HG03066 (cell line): ENCODE results near the gene SNX8.
A peak's percentile ranks its signal among the peaks of the same experiment; 100 is the strongest.

Source experiments
- ATAC-seq: cut with Tn5 transposase; IDR thresholded peaks from one replicate; pipeline ENCODE4 v1.9.1; 2021; ENCODE audit warnings: low read depth; ENCODE audit not compliant: unreplicated experiment

The SNX8 gene

DNA sequence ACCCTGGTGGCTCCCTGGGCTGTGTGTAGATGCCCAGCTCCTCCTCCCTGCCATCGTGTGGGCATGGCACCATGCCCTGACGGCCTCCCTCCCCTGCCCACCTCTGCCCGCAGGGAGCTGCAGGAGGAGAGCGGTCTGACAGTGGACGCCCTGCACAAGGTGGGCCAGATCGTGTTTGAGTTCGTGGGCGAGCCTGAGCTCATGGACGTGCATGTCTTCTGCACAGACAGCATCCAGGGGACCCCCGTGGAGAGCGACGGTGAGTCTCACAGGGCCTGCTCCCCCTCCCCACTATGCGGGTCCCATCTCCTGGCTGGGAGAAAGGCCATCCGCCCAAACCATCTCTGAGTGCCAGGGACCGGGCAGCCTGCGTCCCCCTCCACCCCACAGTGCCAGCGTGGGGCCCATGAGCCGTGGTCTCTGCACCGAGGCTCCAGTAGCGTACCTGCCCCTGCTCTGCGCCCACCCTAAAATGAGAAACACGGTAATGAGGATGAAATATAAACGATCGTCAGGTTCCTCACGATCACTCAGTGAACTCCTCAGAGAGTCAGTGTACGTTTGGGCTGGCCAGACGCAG lies 64.4 kb downstream of the SNX8 start:
- no peak for ATAC-seq

DNA sequence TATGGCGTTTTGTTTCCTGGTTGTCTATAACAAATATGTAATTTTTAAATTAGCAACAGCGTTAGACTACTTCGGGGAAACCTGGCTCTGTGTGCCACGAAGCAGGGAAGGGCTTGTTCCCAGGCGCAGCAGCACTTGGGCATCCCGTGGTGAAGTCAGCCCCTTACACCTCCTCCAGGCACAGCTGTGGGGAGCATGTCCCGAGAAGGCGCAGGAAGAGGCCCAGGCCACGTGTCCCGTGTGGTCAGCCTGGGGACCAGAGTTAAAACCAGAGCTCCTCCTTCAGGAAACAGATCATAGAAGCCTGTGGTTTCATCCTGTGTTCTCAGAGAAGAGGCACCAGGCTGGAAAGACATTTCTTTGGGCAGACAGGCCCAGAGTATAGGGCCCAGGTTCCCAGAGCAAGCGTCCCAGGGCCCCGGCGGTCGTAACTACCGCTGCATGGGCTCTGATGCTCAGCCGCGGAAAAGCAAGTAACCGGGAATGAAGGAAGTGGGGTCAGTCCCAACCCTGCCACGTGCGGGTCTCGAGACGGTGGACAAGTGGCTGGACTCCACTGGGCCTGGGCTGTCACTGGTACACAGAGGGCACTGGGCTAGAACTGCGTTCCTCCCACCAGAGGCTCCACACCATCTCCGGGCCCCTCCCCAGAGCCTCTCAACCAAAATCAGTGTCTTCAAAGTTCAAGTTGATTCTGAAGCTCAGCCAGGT lies 65.1 kb downstream of the SNX8 start:
- peak; percentile 55 for ATAC-seq

DNA sequence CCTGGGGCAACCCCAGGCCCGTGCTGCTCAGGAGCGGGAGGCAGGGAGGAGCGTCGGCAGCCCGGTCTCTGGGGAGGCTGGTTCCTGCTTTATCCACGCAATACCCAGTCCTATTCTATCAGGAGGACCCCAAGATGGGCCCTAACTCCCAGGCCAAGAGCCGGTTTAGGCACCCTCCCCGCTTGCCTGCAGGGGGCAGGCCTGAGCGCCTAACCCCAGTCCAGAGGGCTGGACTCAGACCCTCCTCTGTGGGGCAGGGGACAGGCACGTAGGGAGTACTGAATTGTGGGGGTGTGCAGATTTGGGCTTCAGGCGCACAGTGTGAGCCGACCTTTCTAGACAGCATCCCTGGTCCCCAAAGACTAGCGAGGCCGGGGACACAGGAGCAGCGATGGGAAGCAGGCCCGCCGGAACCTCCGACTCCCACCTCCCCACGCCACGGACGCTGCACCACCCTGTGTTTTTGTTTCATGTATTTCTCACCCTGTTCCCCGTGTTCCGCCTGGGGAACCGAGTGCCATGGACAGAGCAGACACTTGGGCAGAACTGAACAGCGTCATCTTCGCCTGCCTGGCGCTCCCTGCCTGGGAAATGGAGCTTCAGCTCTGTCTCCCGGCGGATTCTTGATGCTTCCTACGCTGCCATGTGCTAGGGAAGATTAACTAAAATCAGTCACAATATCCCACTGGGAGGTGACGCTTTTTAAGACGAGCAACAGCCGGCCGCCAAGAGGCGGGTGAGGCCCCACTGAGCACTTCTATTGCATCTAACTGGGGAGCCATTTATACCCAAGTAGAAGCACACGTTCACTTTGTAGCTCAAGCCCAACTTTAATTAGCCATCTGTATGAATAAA lies 66.9 kb downstream of the SNX8 start:
- ATAC-seq = no peak

GRCh38 chr7:2245883-2246675 lies 68.2 kb downstream of the SNX8 start:
- no peak for ATAC-seq

DNA sequence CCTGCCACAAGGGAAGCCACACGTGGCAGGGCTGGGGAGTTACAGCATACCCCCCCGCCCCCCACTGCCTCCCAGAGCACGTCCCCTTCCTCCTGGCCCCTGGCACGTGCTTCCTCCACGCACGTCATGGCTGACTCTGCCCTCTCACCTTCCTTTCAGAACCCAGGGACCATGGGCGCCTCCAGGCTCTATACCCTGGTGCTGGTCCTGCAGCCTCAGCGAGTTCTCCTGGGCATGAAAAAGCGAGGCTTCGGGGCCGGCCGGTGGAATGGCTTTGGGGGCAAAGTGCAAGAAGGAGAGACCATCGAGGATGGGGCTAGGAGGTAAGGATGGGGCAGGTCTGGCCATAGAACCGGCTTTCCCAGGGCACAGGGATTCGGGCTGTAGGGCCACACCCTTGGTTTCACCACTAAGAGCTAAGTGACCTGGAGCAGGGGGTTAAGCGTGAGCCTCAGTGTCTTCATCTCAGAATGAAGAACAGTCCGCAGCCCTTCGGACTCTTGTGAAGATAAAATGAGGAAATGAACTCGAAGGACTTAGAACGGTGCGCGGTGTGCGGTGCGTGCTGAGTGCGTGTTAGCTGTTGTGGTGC lies 69.7 kb downstream of the SNX8 start:
- no peak for ATAC-seq

- no peak for ATAC-seq
Measured at GRCh38 chr7:2243458-2243857, 70.8 kb downstream of the SNX8 start.

DNA sequence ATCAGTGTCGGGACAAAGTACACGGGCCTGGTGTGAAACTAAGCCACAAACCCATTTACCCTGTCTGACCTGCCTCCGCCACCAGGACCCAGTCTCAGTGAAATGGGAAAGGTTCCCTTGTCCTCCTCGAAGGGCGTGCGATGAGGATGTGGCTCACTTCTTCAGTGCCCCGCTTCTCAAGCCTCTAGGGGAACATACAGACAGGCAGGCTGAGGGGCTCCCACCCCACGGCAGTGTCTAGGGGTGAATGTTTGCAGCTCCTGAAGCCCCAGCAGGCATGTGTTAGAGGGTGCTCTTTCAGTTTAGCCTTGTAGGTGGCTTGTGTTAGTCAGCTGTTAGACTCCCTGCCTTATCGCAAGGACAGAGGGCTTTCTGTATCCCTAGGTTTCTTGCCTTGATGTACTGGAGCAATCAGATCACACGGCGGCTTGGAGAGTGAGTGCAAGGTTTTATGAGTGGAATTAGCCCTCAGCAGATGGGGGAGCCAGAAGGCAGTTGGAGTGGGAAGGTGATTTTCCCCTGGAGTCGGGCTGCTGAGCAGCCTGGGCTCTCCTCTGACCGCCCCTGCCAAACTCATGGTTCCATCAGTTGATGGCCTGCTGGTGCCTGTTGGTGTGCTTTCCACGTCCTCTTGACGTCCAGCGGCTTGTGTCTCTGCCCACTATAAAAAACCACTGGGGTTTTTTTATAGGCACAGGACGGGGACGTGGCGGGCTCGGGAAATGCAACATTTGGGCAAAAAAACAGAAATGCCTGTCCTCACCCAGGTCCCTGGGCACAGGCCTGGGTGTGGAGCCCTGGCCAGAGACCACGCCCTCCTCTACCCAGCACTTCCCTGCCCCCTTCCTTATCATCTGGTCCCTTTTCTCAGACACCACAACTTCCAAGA lies 71.5 kb downstream of the SNX8 start:
- peak; percentile 30 for ATAC-seq

DNA sequence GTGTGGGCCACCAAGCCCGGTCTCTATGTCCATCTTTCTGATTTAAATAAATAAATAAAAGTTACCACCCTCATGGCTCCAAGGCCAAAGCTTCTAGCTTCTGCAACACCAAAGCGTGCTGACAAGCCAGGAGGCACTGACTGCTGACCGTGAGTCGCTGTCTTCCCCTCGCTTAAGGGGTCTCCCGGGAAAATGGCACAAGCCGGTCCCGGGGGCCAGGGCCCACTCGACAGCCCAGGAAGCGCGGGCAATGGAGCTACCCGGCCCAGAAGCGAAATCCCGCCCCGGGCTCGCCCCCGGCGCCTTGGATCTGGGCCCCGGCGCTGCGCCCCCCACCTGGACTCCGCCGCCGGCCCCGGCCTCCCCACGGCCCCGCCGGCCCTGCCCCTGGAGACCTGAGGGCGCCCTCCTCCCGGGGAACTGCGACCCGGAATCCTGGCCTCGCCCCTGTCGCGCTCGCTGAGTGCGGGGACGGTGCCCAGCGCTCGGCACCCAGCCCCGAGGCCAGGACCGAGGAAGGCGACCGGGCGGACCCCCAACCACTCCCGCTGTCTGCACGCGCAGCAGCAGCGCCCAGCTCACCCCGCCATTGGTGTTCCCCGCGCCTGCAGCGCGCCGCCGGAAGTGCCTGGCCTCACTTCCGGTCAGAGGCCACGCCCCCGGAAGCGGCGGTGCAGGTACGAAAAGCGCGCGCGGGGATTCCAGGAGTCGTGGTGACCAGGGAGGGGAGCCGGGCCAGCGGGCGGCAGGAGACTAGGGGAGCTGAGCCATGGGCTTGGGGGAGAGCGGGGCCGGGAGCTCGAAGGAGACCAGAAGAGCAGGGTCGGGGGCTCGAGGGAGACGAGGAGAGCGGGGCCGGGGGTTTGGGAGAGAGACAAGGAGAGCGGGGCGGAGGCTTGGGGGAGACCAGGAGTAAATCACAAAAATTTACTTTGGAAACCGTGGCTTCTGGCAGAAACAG lies 72.4 kb downstream of the SNX8 start, which contains the start of the genes MRM2 and NUDT1:
MRM2 (minus strand) TSS at position 626 of the 961 bp plus-strand sequence; CDS start at position 590, 36 bp downstream.
NUDT1 (plus strand) TSS at position 647 of the 961 bp plus-strand sequence. CDS start 2,349 bp downstream, outside the sequence.
- ATAC-seq = peak; percentile 54

DNA sequence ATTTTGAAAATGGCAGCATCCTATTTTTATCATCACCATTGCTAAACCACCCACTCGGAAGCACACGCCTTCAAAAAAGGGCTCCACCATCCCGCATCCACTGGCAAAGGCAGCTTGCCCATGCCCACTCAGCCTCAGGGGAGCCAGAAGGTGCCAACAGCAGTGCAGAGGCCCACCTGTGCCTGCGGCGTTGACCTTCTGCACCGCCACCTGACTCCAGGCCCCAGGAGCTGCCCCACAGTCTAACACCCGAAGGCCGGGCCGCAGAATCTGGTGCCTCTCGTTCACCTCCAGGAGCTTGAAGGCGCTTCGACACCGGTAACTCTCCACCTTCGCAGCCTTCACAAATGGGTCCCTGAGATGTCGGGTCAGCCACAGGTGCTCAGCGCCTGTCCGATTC lies 75.0 kb downstream of the SNX8 start:
- ATAC-seq = no peak

DNA sequence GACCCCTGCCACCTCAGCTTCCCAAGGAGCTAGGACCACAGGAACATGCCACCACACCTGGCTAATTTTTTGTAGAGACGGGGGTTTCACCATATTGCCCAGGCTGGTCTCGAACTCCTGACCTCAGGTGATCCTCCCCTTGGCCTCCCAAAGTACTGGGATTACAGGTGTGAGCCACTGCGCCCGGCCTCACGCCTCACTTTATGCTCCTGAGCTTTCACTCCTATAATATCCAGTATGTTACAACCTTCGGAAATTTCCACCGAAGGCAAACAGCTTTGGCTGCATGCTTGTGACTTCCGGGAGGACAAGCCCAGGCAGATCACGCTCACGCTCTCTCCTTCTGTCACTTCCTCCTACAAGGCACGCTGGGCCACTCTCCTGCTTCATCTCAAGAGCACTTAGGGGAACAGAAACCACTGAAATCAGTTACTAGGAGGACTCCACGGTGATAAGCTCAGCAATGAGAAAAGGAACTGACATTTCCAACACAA lies 77.1 kb downstream of the SNX8 start:
- ATAC-seq = peak; percentile 69

DNA sequence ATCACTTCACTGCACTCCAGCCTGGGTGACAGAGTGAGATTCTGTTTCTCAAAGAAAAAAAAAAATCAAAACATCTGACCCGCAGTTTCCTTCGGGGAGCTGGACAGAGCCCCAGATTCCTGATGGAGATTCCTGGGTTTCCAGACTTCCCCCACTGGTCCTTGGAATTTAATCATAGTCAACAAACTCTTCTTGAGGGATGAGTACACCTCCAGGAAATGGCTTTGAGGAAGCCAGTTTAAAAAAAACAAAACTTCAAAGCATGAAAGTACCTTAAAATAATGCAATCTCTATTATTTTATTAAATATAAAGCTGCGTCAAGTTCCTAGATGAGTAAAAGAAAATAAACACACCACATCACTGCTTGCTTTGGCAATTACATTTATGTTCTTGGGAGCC lies 80.3 kb downstream of the SNX8 start:
- no peak for ATAC-seq

DNA sequence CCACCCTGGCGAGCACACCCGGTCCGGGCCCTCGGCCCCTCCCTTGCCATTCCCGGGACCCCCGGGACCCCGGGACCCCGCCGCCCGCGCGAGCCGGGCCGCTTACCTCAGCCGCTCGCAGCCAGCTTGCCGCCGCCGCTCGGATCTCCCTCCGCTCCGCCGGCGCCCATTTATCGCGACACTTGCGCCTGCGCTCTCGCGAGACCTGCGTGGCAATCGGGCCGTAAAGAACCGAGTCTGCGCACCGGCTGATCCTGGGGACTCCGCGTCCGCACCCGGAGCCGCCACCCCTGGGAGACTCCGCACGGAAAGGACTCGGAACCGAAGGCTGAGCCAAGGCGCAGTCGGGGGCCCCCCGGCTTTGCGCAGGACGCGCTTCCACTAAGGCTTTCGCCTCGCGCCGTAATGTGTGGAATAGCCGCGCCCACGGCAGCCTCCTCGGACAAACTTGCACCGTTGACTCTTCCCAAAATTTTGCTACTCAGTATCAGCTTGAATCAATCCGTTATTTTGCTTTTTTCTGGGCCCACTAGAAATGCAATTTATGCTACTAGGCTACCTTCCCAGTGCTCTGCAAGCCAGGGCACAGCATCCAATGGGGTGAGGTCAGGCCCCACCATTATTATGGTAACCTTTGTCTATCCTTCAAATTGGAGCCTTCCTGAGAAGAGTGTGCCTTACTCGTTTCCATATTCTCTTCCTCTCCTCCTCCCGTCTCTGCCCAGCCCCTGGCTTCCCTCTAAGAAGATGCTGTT lies 81.3 kb downstream of the SNX8 start, which contains the start of gene MAD1L1:
MAD1L1 (minus strand) TSS at position 180 of the 755 bp plus-strand sequence. CDS start 2,812 bp downstream, outside the sequence.
- ATAC-seq = peak; percentile 63

- peak; percentile 19 for ATAC-seq
Measured at GRCh38 chr7:2231992-2232765, 82.1 kb downstream of the SNX8 start.

DNA sequence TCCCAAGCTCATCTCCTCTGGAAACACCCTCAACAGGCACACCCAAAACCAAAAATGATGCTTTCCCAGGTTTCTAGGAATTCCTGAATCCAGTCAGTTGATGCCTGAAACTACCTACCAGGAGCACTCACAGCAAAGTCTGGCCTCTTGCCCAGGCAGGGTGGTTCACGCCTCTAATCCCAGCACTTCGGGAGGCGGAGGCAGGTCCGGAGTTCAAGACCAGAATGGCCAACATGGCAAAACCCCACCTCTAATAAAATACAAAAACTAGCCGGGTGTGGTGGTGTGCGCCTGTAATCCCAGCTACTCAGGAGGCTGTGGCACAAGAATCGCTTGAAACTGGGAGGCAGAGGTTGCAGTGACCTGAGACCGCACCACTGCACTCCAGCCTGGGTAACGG lies 83.4 kb downstream of the SNX8 start:
- ATAC-seq = no peak

- no peak for ATAC-seq
Measured at GRCh38 chr7:2230226-2230625, 84.0 kb downstream of the SNX8 start.

GRCh38 chr7:2229467-2229866 lies 84.8 kb downstream of the SNX8 start:
- no peak for ATAC-seq
